ENCODE measurements around the gene PPP1R13L.

Gene PPP1R13L

GRCh38 chr19:45363861-45364459 lies 40.9 kb downstream of the PPP1R13L start:
- DNase-seq, result no peak

GRCh38 chr19:45362291-45362690 lies 42.6 kb downstream of the PPP1R13L start:
- DNase-seq, result no peak

DNA sequence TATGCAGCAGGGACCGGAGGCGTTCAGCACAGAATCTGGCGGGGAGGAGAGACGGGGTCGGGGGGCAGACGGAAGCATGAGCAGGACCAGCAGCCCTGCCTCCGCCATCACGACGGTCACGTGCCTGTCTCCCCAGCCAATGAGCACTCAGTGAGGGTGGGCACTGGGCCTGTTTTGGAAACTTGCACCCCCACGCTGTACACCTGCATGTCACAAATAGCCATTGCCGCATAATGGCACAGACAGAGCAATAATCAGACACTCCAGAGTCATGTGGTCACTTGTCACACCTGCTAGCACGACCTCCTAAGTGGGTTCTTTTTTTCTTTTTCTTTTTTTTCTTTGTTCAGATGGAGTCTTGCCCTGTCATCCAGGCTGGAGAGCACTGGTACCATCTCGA lies 43.3 kb downstream of the PPP1R13L start:
- no peak for DNase-seq

GRCh38 chr19:45358213-45358792 lies 46.6 kb downstream of the PPP1R13L start:
- no peak for DNase-seq

GRCh38 chr19:45357445-45357783 lies 47.5 kb downstream of the PPP1R13L start:
- no peak for DNase-seq

DNA sequence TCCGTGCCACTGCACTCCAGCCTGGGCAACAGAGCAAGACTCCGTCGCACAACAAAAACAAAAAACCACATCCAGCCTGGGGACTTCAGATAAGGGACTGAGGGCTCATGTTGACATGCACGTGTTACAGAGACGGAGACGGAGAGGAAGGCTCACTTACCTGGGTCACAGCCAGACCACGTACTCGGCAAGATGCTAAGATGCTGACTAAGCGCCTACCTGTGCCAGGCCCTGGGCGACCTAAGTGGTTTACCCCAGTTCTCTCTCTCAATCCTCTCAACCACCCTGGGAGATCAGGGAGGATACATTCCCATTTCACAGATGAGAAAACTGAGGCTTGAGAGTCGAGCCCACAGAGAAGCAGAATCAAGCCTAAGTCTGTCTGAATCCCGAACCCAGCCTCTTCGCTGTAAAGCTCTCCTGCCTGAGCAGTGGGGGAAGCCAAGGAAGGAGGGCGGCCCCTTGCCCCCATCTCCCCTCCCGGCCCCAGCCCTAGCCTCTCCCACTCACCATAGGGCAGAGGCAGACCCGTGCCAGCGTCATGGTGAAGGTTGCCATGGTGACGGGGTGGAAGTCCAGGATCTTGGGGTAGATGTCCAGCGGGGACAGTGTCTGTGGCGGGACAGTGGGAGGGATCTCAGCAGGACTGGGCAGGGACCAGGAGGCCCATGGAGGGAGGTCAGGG lies 48.0 kb downstream of the PPP1R13L start:
- DNase-seq, result no peak

DNA sequence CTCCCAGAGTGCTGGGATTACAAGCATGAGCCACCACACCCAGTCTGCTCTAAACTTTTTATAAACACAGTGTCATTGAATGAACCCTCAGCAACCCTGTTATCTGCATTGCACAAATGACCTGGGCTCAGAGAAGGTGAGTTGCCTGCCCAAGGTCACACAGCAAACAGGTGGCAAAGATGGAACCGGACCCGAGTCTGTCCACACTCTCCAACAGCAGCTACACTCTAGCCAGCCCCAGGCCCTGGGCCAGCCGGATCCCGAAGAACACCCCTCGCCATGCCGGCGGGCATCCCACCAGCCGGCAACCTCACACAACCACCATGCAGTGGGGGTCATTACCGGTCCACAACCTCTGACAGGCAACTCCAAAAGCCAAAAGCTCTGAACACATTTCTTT lies 49.0 kb downstream of the PPP1R13L start:
- DNase-seq, result no peak

- no peak for DNase-seq
These were observed 49.5 kb downstream of the PPP1R13L start for GRCh38 chr19:45355402-45355801.

DNA sequence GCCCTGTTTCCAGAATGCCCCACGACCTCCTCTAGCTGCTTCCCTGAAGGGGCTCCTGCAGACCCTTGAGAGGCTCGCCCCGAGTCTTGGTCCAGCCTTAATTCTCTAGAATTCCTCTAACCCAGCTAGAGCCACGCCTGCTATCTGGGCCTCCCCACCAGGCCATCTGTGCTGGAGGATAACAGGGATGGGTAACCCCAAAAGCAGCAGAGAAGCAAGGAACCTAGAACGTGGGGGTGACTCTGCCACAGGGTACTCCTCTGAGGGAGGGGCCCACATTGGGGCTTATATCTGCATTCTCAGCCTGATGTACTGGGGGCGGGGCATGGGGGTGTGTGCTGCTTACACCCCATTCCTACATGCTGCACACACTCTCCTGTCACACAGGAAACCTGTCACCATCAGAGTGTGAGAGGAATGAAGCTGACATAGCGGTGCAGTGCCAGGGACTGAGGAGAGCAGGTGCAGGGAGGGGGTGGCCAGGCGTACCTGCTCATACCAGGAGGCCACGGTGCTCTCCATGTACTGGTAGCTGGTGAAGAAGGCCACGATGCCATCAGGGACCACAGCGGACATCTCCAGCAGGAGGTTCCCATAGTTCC lies 50.5 kb downstream of the PPP1R13L start:
- no peak for DNase-seq

GRCh38 chr19:45352914-45353796 lies 51.7 kb downstream of the PPP1R13L start:
- no peak for DNase-seq

DNA sequence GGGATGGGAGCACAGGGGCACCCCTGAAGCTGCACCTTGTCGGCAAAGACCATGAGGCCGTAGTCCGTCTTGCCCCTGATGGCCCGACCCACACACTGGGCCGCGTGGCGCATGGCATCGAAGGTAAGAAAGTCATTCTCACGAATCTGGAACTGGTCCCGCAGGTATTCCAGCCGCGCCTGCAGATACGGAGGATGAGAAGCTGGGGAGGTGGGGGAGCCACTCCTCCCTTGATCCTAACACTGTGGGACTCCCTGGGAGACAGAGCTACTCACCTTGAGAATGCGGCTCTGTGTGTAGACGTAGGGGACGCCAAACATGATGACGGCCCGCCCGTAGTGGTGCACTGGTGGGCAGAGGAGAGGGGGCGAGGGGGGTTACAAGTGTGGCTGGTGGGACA lies 52.4 kb downstream of the PPP1R13L start:
- no peak for DNase-seq

- DNase-seq, result no peak
These were observed 52.8 kb downstream of the PPP1R13L start for GRCh38 chr19:45352062-45352461.

GRCh38 chr19:45351401-45351952 lies 53.4 kb downstream of the PPP1R13L start:
- no peak for DNase-seq

- DNase-seq, result no peak
These were observed 54.3 kb downstream of the PPP1R13L start for GRCh38 chr19:45350477-45351058.

DNA sequence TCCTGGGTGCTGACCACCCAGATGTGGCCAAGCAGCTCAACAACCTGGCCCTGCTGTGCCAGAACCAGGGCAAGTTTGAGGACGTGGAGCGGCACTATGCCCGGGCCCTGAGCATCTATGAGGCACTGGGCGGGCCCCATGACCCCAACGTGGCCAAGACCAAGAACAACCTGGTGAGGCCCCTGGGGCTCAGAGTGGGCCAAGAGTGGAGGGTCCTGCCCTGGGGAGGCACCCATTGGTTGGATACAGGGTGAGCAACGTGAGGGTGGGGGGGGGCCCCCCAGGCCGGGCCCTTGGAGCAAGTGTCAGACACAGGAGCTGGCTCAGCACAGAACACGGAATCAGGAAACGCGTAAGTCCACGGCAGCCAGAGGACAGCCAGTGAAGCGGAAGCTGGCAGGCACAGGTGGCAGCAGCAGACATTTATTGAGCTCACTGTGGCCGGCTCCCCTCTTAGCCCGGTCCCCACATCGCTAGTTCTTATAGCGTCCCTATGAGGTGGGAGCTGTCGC lies 55.4 kb downstream of the PPP1R13L start:
- no peak for DNase-seq

DNA sequence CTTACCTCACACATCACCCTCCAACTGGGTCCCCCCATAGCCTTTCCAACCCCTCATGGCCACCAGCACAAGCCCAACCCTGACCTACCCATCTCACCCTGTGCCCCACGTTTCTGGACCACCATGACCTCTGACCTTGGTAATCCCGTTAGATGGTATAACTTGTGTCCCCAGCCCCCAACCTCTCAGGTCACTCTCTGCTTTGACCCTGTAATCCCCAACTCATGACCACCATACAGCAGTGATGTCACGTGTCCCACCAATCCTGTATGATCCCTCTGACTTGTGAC lies 55.8 kb downstream of the PPP1R13L start:
- no peak for DNase-seq

GRCh38 chr19:45348367-45349125 lies 56.3 kb downstream of the PPP1R13L start:
- no peak for DNase-seq

DNA sequence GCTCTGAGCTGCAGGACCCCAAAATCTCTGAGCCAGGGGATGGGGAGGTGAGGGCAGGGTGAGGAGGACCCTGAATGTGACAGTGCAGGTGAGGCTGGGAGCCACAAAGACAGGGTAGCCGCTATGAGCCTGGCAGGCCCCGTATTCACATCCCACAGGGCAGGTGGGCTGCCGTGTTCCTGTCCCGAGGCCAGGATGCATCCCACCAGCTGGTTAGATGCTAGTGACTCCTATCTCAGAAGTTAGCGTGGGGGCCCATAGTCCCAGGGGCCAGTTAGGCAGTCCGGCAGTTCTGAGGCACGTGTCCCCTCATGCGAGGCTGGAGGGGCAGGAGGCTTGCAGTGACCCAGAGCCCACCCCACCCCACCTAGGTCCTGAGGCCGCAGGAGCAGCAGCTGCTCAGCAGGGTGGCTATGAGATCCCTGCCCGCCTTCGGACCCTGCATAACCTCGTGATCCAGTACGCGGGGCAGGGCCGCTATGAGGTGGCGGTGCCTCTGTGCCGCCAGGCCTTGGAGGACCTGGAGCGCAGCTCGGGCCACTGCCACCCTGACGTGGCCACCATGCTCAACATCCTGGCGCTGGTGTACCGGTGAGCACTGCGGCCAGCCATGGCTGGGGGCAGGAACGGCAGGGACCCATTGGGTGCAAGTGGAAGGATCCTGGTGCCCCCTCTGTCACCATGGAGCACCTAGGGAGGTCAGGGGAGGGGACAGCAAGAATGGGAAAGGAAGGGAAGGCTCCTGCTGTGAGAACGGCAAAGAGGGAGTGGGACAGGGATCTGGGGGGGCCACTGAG lies 57.1 kb downstream of the PPP1R13L start:
- no peak for DNase-seq

GRCh38 chr19:45346449-45346848 lies 58.4 kb downstream of the PPP1R13L start:
- no peak for DNase-seq

GRCh38 chr19:45345506-45345860 lies 59.4 kb downstream of the PPP1R13L start:
- no peak for DNase-seq
